Stimulated activated CD8-positive, alpha-beta memory T cell treated with anti-CD3 and anti-CD28 coated beads, Interleukin-15, amount 100 ng/mL, for 48 hours (primary cell): ENCODE measurements around the gene LEAP2.
"Not testable (repeated sequence)": the region's sequence is repeated elsewhere in the genome, so short reads cannot be mapped to it uniquely, and the experiment has no call there.

Experiments
- DNase-seq, 2 donors: peaks; one replicate each; pipeline ENCODE4 v3.0.0-alpha.2; 2020; ENCODE audit warnings: low read depth in 2 of 2

The LEAP2 gene

DNA sequence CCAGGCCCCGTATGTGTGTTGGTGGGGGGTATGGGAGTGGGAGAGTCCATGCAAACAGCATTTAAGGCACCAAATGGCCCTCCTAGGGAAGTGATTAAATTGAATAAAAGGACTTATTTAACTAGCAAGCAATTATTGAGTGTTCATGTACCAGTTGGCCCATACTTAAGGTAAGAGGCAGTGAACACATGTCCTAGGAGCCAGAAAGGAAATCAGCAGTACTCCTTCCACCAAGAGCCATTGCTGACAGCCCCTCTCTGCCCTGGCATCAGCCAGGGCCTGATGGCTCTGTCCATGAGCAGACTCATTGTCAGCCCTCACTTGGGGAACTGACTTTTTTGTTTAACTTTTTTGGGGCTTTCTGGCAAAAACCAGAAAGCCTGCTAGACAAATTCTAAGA, 32.6 kb upstream of the LEAP2 start:
- no peak for DNase-seq

DNA sequence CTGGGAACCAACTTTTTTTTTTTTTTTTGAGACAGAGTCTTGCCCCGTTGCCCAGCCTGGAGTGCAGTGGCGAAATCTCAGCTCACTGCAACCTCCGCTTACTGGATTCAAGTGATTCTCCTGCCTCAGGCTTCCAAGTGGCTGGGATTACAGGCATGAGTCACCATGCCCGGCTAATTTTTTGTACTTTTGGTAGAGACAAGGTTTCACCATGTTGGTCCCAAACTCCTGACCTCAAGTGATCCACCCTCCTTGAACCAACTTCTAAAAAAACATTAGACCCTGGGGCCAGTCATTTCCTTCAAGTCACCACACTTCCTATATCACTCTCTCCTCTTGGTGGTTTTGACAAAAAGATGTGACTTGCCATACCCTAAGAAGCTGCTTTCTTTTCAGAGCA, 32.2 kb upstream of the LEAP2 start:
- no peak for DNase-seq

- no peak for DNase-seq
Observed at GRCh38 chr5:132848270-132848669, 25.2 kb upstream of the LEAP2 start.

DNA sequence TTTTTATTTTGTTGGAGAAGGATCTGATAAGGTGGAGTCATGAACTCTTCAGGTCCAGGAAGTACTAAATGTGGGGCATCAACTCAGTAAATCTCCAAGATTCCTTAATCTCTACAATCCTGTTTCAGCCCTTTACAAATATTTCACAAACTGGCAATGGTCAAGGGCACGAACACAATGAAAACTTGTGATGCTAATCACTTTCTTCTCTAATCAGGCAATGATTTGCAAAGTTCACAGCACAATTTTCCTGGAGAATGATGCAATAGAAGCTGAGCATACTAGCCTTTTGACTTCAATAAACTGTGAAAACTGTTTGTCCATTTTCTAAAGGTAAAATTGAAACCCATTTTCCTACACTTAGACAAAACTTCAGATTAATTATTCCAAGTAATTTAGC, 24.1 kb upstream of the LEAP2 start:
- no peak for DNase-seq

DNA sequence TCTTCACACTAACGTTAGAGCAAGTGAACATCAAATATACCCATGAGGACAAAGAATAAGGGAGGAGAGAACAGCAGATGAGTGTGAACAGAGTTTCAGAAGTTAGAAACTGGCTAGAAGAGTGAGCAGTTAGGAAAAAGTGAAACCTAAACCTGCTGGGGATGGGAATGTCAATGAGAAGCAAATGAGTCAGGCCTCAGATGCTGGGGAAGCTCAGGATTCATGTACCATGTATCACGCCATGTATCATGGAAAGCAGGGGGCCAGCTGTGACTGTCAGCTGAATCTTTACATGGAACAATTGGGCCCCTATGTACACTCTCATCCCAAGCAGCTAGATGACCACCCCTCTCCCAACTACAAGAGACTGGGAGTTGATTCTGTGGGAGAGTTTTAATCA, 23.4 kb upstream of the LEAP2 start:
- DNase-seq, result no peak

DNA sequence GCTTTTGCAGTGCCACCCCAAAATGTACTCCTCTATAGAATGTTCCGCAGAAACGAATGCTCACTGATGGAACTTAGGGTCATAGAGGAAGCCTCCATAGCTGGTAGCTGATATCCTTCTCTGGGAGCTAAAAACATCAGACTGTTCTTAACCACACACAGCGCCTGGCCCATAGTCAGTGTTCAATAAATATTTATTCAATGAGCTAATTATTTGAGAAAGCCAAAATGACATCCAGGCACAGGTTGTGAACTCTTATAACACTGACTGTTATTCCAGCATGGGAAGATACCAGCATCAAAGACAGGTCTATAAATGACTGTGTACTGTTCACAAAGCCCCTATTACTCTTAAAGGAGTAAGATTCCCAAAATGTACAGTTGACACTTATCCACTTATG, 20.1 kb upstream of the LEAP2 start:
- no peak for DNase-seq

DNA sequence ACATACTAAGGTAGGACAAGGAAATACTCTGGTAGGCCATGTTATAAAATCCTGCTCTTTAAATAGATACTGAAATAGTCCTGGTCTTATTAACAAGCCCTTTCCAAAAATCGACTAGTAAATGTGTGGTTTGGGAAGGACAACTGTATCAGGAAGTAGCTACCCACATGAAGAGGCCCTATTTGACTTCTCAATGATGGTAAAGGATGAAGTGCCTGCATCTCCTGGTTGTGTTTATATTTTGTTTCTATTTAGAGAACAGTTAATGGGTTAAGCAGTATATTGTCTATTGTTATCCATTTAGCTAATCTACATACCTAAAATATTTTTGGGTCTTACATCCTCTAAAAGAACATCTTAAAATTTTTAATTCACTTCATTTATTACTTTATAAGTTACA, 19.7 kb upstream of the LEAP2 start:
- DNase-seq, result no peak

GRCh38 chr5:132854301-132854700, 19.2 kb upstream of the LEAP2 start:
- DNase-seq, result no peak

- not testable (repeated sequence) for DNase-seq
Observed at GRCh38 chr5:132854992-132855391, 18.5 kb upstream of the LEAP2 start.

- DNase-seq, result no peak
Observed at GRCh38 chr5:132856011-132856410, 17.5 kb upstream of the LEAP2 start.

GRCh38 chr5:132859889-132860437, 13.5 kb upstream of the LEAP2 start:
- DNase-seq, result no peak

GRCh38 chr5:132860742-132861141, 12.7 kb upstream of the LEAP2 start:
- DNase-seq, result no peak

DNA sequence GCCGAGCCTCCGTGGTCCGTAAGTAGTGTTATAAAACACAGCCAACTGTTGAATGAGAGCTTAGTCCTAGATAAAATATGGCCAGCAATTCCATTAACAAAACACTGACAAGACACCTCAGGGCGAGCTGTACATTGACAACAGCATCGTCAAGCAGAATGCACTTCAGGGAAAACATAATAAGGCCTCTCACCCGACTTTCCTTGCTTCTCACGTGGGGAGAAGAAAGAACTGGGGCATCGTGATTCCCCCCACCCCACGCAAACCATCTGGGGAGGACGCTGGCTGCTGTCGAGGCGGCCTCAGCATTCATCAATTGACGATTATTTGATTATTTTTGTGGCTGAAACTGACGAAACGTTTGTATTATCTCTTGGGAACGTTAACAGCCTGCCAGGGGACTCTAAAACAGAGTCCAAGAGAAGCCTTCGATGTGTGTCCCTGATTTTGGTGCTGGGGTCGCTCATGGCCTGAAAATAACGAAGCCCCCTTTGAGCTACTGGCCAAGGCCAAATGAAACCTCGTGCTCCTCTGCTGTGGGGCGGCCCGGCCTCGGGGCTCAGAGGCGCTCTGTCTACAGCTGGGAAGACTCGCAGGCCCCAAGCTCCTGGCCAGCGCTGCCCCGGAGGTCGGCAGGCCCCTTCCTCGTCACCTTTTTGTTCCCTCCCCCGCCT, 7.7 kb upstream of the LEAP2 start:
- no peak for DNase-seq

- DNase-seq, result peak; percentile 87 to 90
Observed at GRCh38 chr5:132866342-132867045, 7.0 kb upstream of the LEAP2 start, which contains the start of the genes GDF9 and UQCRQ. Gene GDF9 (minus strand): TSS chr5:132866469. CDS start chr5:132864533, 1,936 bp downstream. Gene UQCRQ (plus strand): TSS chr5:132866642. CDS start chr5:132866882, 240 bp downstream.

DNA sequence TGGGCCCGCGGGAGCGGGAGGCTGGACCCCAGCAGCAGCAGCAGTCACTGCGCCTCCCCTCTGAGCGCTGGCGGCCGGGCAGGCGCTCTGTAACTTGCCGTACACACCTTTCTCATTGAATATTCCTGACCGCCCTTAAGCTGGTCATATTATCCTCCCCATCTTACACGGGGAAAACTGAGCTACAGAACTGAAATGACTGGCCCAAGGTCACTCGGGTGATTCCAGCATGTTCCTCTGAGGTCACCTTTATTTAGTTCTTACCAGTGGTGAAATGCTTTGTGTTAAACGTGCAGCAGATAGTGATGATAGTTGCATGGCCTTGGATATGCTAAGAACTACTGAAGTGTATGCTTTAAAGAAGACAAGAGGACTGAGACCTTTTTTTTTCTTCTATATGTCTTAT, 6.4 kb upstream of the LEAP2 start:
- DNase-seq, result no peak

DNA sequence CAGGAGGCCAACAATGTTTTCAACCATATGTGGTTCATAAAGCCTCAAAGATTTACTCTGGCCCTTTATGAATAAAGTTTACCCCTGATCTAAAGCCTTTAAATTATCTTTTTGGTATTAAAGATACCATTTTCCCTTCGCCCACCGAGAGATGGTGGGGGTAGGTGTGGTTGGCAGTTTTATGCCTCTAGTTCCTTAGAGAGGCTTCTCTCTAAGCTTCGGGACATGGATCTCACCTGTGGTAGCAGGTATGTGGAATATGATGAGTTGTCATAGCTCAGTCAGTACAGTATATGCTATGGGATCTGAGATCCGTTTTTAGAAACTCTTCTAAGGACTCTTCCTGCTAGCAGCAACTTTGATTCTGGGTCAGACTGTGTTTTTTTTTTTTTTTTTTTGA, 4.7 kb upstream of the LEAP2 start:
- no peak for DNase-seq

DNA sequence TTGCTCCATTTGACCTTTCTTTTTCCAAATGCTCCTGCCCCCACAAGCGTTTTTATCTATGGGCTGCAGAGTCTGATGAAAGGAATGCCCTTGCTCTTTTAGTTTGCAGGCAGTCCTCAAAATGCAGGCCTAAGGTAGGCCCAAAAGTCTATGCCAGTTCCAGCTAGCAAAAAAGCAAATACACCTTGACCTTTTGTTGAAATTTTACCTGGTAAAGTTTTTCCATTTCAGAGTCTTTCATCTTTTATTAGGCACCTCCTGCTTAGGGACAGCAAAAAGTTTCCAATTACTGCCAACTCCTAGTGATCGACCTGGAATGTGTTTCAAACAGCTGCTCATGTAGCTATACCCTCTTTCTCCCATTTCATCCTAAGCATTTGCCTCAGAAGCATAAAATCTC, 2.7 kb upstream of the LEAP2 start:
- DNase-seq, result no peak

- no peak for DNase-seq
Observed at GRCh38 chr5:132871459-132872284, 1.8 kb upstream of the LEAP2 start.

DNA sequence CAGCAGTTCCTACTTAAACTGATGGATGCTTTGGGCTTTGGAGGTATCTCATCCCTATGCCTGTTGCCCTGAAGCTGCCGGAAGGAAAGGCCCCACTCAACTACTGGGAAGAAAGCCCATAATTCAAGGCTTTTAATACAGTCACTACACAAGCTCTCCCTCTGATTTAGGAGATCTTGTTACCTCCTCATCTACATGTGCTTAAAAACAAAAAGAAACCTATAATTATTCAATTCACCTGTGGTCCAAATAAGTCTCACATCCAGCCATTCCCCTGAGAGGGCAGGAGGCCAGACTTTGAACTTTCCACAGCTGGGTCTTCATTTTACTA, 715 bp upstream of the LEAP2 start:
- no peak for DNase-seq

- no peak for DNase-seq
Observed at GRCh38 chr5:132873930-132874271, 433 bp downstream of the LEAP2 start.

GRCh38 chr5:132876020-132876759, 2.7 kb downstream of the LEAP2 start:
- DNase-seq, result no peak

DNA sequence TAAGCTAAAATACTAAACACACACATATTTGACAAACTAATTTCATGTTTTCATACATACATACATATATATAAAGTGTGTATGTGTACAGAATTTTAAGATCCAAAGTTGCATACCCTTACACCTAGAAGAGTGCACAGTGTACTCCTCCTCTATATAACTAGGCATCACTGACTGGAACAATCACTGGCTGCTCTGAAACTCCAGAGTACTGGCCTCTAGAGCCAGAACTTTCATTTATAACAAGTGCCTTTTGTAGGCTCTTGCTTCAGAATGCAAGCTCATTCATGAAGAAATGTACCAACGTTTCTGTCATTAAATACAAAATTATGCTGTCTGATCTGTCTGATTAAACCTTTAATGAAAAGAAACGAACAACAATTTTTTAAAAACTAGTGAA, 4.0 kb downstream of the LEAP2 start:
- DNase-seq, result no peak
